ENCODE data around the gene MEX3D. TPM values are rescaled to one million over a fixed set of nuclear protein-coding genes. Genes with fewer than 3 reads are reported as not detected.

Gene MEX3D
- total RNA-seq = 19.3 TPM

- DNase-seq = peak; percentile 35
These were observed at the start of gene MEX3D for GRCh38 chr19:1568320-1569019. TSS of gene MEX3D (minus strand) at chr19:1568325. CDS start at chr19:1568058, 267 bp downstream.

GRCh38 chr19:1616875-1617274 lies 48.8 kb upstream of the MEX3D start:
- no peak for DNase-seq

- DNase-seq = no peak
These were observed 48.3 kb upstream of the MEX3D start for GRCh38 chr19:1616396-1616795.

GRCh38 chr19:1615156-1615765 lies 47.1 kb upstream of the MEX3D start:
- no peak for DNase-seq

- no peak for DNase-seq
These were observed 45.9 kb upstream of the MEX3D start for GRCh38 chr19:1613808-1614570.

- DNase-seq = no peak
These were observed 45.0 kb upstream of the MEX3D start for GRCh38 chr19:1613146-1613545.

- no peak for DNase-seq
These were observed 44.3 kb upstream of the MEX3D start for GRCh38 chr19:1612114-1613086.

- no peak for DNase-seq
These were observed 43.2 kb upstream of the MEX3D start for GRCh38 chr19:1611353-1611752.

- no peak for DNase-seq
These were observed 42.5 kb upstream of the MEX3D start for GRCh38 chr19:1610579-1610978.

- DNase-seq = no peak
These were observed 41.8 kb upstream of the MEX3D start for GRCh38 chr19:1609680-1610474.

GRCh38 chr19:1609103-1609396 lies 40.9 kb upstream of the MEX3D start:
- no peak for DNase-seq

GRCh38 chr19:1608359-1609102 lies 40.4 kb upstream of the MEX3D start:
- DNase-seq = no peak

- DNase-seq = no peak
These were observed 38.1 kb upstream of the MEX3D start for GRCh38 chr19:1606138-1606651.

- peak; percentile 95 for DNase-seq
These were observed 37.4 kb upstream of the MEX3D start, which contains the start of gene UQCR11 for GRCh38 chr19:1605236-1606137. TSS of gene UQCR11 (minus strand) at chr19:1605462. CDS start at chr19:1605409, 53 bp downstream.

GRCh38 chr19:1602091-1602707 lies 34.1 kb upstream of the MEX3D start:
- DNase-seq = no peak

GRCh38 chr19:1601613-1602064 lies 33.5 kb upstream of the MEX3D start:
- DNase-seq = no peak

GRCh38 chr19:1599460-1599846 lies 31.3 kb upstream of the MEX3D start:
- no peak for DNase-seq

GRCh38 chr19:1598777-1599459 lies 30.8 kb upstream of the MEX3D start:
- no peak for DNase-seq

All from skin of body (tissue), 2 donors.